ENCODE data around the gene SCN8A. TPM values are rescaled to one million over a fixed set of nuclear protein-coding genes. Genes with fewer than 3 reads are reported as not detected.

The SCN8A gene
- total and polyA plus RNA-seq, 2 donors (not counting 3 experiments of a cell fraction or from before 2014, with no cell fraction given), result 9.4 to 20.4 TPM

GRCh38 chr12:51822956-51823355 lies 231.9 kb downstream of the SCN8A start:
- Histone ChIP-seq H3K4me1 (ENCODE audit: control insufficient read depth, extremely low read depth, insufficient read depth, low read length) (peaks cover 3% of the 10 kb centered on the region), H3K9me1 (replicated peaks; ENCODE audit: control insufficient read depth, extremely low read depth, insufficient read depth, low read length) (no peaks in the 10 kb centered on the region), H3K9me3 (replicated peaks; ENCODE audit: control insufficient read depth, insufficient read depth, low read length) (no peaks in the 10 kb centered on the region), H4K20me1 (replicated peaks; ENCODE audit: control insufficient read depth, extremely low read depth, insufficient read depth, low read length) (no peaks in the 10 kb centered on the region), H3K4me3 (replicated peaks in 1 of 3; ENCODE audit: insufficient read depth in 1 of 3, low read depth in 1 of 3, low read length in 3 of 3) (no peak overlapping the region), H3K4me2 (ENCODE audit: insufficient read depth, low read length) (no peak overlapping the region), H3K27ac (ENCODE audit: insufficient read depth, low read depth, low read length) (no peak overlapping the region), H3K79me2 (ENCODE audit: control insufficient read depth, insufficient read depth, low read length) (no peaks in the 10 kb centered on the region), H3K9ac (replicated peaks; ENCODE audit: extremely low read depth, insufficient read depth, low read length) (no peak overlapping the region), H3K36me3 (ENCODE audit: control insufficient read depth in 2 of 2, extremely low read depth in 1 of 2, insufficient read depth in 2 of 2, low read length in 2 of 2) (no peaks in the 10 kb centered on the region), H2AFZ (ENCODE audit: low read depth, low read length) (no peak overlapping the region), H3K27me3 (ENCODE audit: control insufficient read depth in 2 of 2, insufficient read depth in 2 of 2, low read length in 2 of 2) (no peaks in the 10 kb centered on the region)
- BruUV-seq (replicated peaks), result no TSS peak
- dilution Hi-C loops (cut with MboI; ENCODE audit: extremely low pct_ligation_motif_present, low sequenced_read_pairs) (no loop called here), intact Hi-C loops (cut with micrococcal nuclease) (no loop called here)
- no peak for FAIRE-seq
- TF ChIP-seq GATA2 (IDR thresholded peaks at IDR 0.05; ENCODE audit: insufficient read depth, insufficient read length, low read depth, low read length) (no peak), FOS (IDR thresholded peaks at IDR 0.05; ENCODE audit: borderline replicate concordance, insufficient read depth, low read length) (no peak), POLR2AphosphoS5 (IDR thresholded peaks at IDR 0.05; ENCODE audit: insufficient read depth, low read depth, low read length) (no peak), MYC (IDR thresholded peaks at IDR 0.05; ENCODE audit: low read depth, low read length) (no peak), JUN (IDR thresholded peaks at IDR 0.05; ENCODE audit: borderline replicate concordance, insufficient read depth, insufficient read length, low read depth) (no peak), EZH2 (IDR thresholded peaks at IDR 0.05; ENCODE audit: borderline replicate concordance, low read depth, low read length, severe bottlenecking) (no peak), CTCF (IDR thresholded peaks at IDR 0.05; ENCODE audit: extremely low read depth in 1 of 2, insufficient read depth in 1 of 2, low read depth in 1 of 2, low read length in 2 of 2) (no peak), MAX (IDR thresholded peaks at IDR 0.05; ENCODE audit: insufficient read depth, insufficient read length) (no peak), POLR2A (IDR thresholded peaks at IDR 0.05; ENCODE audit: low read depth, low read length) (no peak)
- no peak for DNase-seq (ENCODE audit: low read depth, low spot score)
- ChIA-PET CTCF (interaction anchor here (0.8 to 4.7 kb wide), 24 partner anchors 10 to 467 kb away, joined by 3 to 105 read pairs (median 7); partner anchors contain the start of gene SLC4A8), POLR2A (no interaction called here)

All from endothelial cell of umbilical vein (primary cell).